ENCODE results near the gene PLEKHF1.
A peak's percentile ranks its signal among the peaks of the same experiment; 100 is the strongest.
"Not testable (repeated sequence)": the region's sequence is repeated elsewhere in the genome, so short reads cannot be mapped to it uniquely, and the experiment has no call there.

PLEKHF1 gene

GRCh38 chr19:29700498-29700897 is 35.2 kb downstream of the PLEKHF1 start:
- DNase-seq (ENCODE audit: low read depth, low spot score) = no peak

- DNase-seq (ENCODE audit: low read depth, low spot score) = no peak
Measured at GRCh38 chr19:29702161-29702962, 37.1 kb downstream of the PLEKHF1 start.

- DNase-seq (ENCODE audit: low read depth, low spot score) = no peak
Measured at GRCh38 chr19:29702963-29703320, 37.7 kb downstream of the PLEKHF1 start.

- DNase-seq (ENCODE audit: low read depth, low spot score) = no peak
Measured at GRCh38 chr19:29704562-29705558, 39.6 kb downstream of the PLEKHF1 start.

GRCh38 chr19:29705706-29706105 is 40.4 kb downstream of the PLEKHF1 start:
- no peak for DNase-seq (ENCODE audit: low read depth, low spot score)

GRCh38 chr19:29706635-29707034 is 41.4 kb downstream of the PLEKHF1 start:
- DNase-seq (ENCODE audit: low read depth, low spot score) = no peak

- no peak for DNase-seq (ENCODE audit: low read depth, low spot score)
Measured at GRCh38 chr19:29708554-29709439, 43.5 kb downstream of the PLEKHF1 start.

GRCh38 chr19:29709440-29709798 is 44.2 kb downstream of the PLEKHF1 start:
- DNase-seq (ENCODE audit: low read depth, low spot score) = not testable (repeated sequence)

GRCh38 chr19:29711584-29712132 is 46.4 kb downstream of the PLEKHF1 start:
- DNase-seq (ENCODE audit: low read depth, low spot score) = no peak

- DNase-seq (ENCODE audit: low read depth, low spot score) = no peak
Measured at GRCh38 chr19:29712744-29713516, 47.7 kb downstream of the PLEKHF1 start.

- no peak for DNase-seq (ENCODE audit: low read depth, low spot score)
Measured at GRCh38 chr19:29714371-29714952, 49.2 kb downstream of the PLEKHF1 start.

GRCh38 chr19:29714953-29715700 is 49.9 kb downstream of the PLEKHF1 start, which contains the start of gene C19orf12:
C19orf12 (minus strand) TSS chr19:29715261; CDS start chr19:29708413, 6,848 bp downstream.
- DNase-seq (ENCODE audit: low read depth, low spot score) = peak; percentile 81

GRCh38 chr19:29715701-29716581 is 50.7 kb downstream of the PLEKHF1 start:
- no peak for DNase-seq (ENCODE audit: low read depth, low spot score)

- DNase-seq (ENCODE audit: low read depth, low spot score) = no peak
Measured at GRCh38 chr19:29717051-29717450, 51.8 kb downstream of the PLEKHF1 start.

- peak; percentile 50 for DNase-seq (ENCODE audit: low read depth, low spot score)
Measured at GRCh38 chr19:29724102-29724641, 58.9 kb downstream of the PLEKHF1 start.

GRCh38 chr19:29724746-29725145 is 59.5 kb downstream of the PLEKHF1 start:
- no peak for DNase-seq (ENCODE audit: low read depth, low spot score)
